VCaP (cell line): ENCODE results near the gene EPOP.

ENCODE experiments used
- H3K27ac ChIP-seq: fragments of 450-650 bp; 2 replicates; pipeline ENCODE4 v1.5.1; 2017
- CTCF ChIP-seq: fragments of 450-650 bp; conservative IDR thresholded peaks from 2 replicates; pipeline ENCODE4 v1.5.1; 2017; ENCODE audit warnings: mild to moderate bottlenecking, moderate library complexity

EPOP gene

GRCh38 chr17:38709864-38710603 is 35.3 kb upstream of the EPOP start:
- no peak overlapping the region for H3K27ac ChIP-seq
- TF ChIP-seq CTCF, result no peak

GRCh38 chr17:38709104-38709820 is 34.5 kb upstream of the EPOP start:
- no peak overlapping the region for H3K27ac ChIP-seq
- no peak for TF ChIP-seq CTCF

- no peak for TF ChIP-seq CTCF
These were observed 33.1 kb upstream of the EPOP start for GRCh38 chr17:38707678-38708351.

GRCh38 chr17:38706505-38707216 is 31.9 kb upstream of the EPOP start:
- TF ChIP-seq CTCF, result no peak
- peak overlapping the region; percentile 94 for H3K27ac ChIP-seq

More at GRCh38 chr17:38707678-38708351, 33.1 kb upstream of the EPOP start:
- H3K27ac ChIP-seq, result no peak overlapping the region

GRCh38 chr17:38705803-38706504 is 31.2 kb upstream of the EPOP start:
- H3K27ac ChIP-seq, result peak overlapping the region; percentile 94
- no peak for TF ChIP-seq CTCF

- H3K27ac ChIP-seq, result peak overlapping the region; percentile 94
These were observed 30.7 kb upstream of the EPOP start for GRCh38 chr17:38705523-38705802.

More at GRCh38 chr17:38705523-38705802, 30.7 kb upstream of the EPOP start:
- no peak for TF ChIP-seq CTCF
